VCaP (cell line): Measurements from ENCODE around the gene SLC16A3.

Experiments used
- H3K27ac ChIP-seq: fragments of 450-650 bp; 2 replicates; pipeline ENCODE4 v1.5.1; 2017
- TF ChIP-seq, protein P1 (sequence below): fragments of 450-650 bp; conservative IDR thresholded peaks from 2 replicates; pipeline ENCODE4 v1.5.1; 2017; ENCODE audit warnings: mild to moderate bottlenecking, moderate library complexity

The SLC16A3 gene

DNA sequence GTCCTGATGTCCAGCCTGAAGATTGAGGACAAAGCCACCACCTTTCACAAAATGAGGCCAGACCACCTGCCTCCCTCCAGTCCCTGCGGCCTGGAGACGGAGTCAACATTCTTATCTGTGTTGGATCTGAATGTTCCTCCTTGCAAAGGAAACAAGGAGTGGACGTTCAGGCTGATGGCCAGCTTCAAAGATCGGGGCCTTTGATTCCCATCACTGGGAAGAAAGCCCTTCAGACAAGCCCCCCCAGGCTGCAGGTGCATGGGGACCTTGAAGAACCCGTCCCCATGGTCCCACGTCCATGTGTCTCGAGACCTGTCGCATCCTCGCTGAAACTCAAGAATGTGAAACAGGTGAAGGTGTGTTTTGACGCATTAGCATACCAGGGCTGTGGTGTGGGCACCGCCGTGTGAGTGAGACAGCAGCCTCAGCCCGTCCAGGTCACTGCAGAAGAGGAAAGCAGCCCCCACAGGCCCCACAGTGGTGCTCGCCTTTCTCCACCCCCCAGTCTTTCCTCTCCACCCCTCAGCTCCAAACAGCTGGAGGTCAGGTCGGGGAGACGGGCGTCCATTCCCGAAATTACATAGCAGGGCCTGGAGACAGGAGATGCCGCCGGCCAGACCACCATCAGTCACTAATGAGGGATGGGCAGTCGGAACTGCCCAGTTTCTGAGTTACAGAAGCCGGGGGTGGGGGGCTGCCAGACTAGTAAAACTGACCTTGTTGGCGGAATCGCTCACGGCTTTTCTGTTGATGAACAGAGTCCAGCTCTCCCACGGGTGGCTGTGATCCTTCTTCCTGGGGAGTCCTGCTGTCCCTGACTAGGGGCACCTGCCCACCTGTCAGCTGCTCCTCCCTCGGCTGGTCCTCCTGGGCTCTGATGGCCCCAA, 45.5 kb downstream of the SLC16A3 start:
- TF ChIP-seq, protein P1, sequence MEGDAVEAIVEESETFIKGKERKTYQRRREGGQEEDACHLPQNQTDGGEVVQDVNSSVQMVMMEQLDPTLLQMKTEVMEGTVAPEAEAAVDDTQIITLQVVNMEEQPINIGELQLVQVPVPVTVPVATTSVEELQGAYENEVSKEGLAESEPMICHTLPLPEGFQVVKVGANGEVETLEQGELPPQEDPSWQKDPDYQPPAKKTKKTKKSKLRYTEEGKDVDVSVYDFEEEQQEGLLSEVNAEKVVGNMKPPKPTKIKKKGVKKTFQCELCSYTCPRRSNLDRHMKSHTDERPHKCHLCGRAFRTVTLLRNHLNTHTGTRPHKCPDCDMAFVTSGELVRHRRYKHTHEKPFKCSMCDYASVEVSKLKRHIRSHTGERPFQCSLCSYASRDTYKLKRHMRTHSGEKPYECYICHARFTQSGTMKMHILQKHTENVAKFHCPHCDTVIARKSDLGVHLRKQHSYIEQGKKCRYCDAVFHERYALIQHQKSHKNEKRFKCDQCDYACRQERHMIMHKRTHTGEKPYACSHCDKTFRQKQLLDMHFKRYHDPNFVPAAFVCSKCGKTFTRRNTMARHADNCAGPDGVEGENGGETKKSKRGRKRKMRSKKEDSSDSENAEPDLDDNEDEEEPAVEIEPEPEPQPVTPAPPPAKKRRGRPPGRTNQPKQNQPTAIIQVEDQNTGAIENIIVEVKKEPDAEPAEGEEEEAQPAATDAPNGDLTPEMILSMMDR = no peak
- H3K27ac ChIP-seq = peak overlapping the region; percentile 95

DNA sequence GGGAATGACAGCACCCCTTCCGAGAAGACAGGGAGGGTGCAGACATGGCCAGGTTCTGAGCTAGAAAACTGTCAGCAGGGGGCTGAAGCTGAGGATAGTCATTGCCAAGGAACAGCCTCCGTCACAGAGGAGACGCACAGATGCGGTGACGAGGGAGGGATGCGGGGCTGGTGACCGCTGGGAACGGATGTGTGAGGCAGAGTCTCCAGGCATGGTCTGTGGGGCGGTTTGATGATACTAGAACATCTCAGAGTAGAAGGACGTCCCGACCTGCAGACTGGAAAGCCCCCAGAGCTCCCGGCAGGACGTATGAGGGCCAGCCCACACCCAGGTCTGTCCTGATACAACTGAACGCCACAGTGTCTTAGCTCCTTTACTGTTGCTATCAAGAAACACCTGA, 46.5 kb downstream of the SLC16A3 start:
- peak overlapping the region; percentile 95; the same call in 1 of the 2 replicates for H3K27ac ChIP-seq
- TF ChIP-seq, protein P1 = no peak

DNA sequence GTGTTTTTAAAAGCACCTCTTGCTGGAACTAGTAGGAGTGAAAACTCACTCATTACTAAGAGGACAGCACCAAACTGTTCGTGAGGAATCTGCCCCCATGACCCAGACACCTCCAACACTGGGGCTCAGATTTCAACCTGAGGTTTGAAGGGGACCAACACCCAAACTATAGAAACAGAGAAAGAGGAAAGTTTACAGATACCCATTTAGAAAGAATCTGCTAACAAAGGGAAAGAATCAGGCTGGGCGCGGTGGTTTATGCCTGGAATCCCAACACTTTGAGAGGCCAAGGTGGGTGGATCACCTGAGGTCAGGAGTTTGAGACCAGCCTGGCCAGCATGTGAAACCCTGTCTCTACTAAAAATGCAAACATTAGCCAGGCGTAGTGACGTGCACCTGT, 48.1 kb downstream of the SLC16A3 start:
- TF ChIP-seq, protein P1 = no peak

DNA sequence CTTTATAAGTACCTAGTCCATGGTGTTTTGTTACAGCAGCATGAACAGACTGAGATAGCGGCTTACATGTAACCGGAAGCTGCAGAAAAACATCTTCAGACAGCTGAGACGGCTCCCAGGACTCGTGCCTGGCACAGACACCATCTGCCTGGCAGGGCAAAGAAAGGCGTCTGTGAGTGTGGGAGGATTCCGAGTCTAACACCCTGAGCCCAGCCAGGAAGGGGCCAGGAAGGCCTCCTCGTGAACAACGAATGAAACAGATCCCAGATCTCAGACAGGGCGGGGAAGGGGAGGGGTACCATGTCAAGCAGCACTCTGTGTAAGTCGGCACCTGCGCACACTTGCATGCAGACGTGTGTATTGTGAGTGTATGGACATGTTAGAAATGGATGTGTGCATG, 49.0 kb downstream of the SLC16A3 start:
- TF ChIP-seq, protein P1 = no peak

More for the DNA sequence above, 48.1 kb downstream of the SLC16A3 start:
- no peak overlapping the region for H3K27ac ChIP-seq

DNA sequence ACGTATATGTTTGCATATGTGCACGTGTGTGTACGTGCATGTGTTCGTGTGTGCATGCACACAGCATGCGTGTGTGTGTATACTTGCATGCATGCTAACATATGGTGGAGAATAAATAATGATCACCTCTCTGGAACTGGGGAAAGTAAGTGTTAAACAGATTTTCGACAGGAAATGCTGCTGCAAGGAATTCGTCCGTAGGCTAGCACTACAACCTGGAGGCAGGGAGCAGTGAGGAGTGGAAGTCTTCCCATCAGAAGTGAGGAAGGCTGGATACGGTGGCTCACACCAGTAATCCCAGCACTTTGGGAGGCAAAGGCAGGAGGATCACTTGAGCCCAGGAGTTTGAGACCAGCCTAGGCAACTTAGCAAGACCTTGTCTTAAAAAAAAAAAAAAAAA, 49.5 kb downstream of the SLC16A3 start:
- TF ChIP-seq, protein P1 = no peak
- no peak overlapping the region for H3K27ac ChIP-seq

More for the DNA sequence above, 49.0 kb downstream of the SLC16A3 start:
- H3K27ac ChIP-seq = no peak overlapping the region

DNA sequence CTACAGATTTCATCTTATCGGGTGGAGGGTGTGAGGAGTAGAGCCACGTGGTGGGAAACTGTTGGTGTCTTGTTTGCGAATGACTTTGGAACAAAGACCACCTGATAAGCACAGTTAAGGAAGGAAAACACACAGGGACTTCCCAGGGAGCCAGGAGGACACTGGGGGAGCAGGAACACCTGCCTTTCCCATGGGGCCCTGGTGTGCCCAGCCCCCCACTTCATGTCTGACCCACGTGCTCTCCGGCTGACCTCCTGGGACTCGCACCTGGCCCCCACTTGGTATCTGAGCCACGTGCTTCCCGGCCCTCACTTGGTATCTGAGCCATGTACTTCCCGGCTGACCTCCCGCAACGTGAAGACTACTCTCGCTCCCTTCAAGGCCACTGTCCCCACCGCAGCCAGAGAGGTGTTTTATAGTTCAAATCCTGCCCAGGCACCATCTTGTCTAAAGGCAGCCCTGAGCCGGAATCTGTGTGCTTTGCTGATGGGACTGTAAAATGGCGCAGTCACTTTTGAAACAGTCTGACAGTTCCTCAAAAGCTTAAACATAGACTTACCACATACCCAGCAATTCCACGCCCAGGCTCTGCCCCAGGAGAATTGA, 50.0 kb downstream of the SLC16A3 start:
- no peak overlapping the region for H3K27ac ChIP-seq
- TF ChIP-seq, protein P1 = no peak

DNA sequence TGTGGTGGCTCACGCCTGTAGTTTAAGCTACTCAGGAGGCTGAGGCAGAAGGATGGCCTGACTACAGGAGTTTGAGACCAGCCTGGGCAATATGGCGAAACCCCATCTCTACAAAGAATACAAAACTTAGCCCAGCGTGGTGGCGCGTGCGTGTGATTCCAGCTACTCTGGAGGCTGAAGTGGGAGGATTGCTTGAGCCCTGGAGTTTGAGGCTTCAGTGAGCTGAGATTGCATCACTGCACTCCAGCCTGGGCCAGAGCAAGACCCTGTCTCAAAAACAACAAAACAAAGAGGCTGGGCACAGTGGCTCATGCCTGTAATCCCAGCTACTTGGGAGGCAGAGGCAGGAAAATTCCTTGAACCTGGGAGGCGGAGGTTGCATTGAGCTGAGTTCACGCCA, 51.7 kb downstream of the SLC16A3 start:
- no peak overlapping the region for H3K27ac ChIP-seq
- TF ChIP-seq, protein P1 = no peak
